Psoas muscle (tissue), 8 donors: ENCODE results near the gene CARD19. TPM values are rescaled to one million over a fixed set of nuclear protein-coding genes. Genes with fewer than 3 reads are reported as not detected.
"Not testable (repeated sequence)": the region's sequence is repeated elsewhere in the genome, so short reads cannot be mapped to it uniquely, and the experiment has no call there.

Experiments
- ATAC-seq, 4 donors: fragments of 200-7000 bp; cut with Tn5 transposase; one replicate each; pipeline ENCODE4 v1.9.1; 2020; ENCODE audit warnings: moderate library complexity in 3 of 4, mild to moderate bottlenecking in 2 of 4
- DNase-seq, 2 donors: peaks; one replicate each; pipeline ENCODE4 v3.0.0-alpha.2; 2020
- H3K27ac ChIP-seq: fragments of 200-600 bp; one replicate; pipeline ENCODE4 v1.8.0; 2022
- H3K27me3 ChIP-seq, 3 donors: fragments of 200-600 bp in 1 of 3; one replicate each; pipeline versions ENCODE4 v1.6.1 to v1.8.0; 2013 to 2022; ENCODE audit warnings: low read length in 2 of 3, mild to moderate bottlenecking in 2 of 3, moderate library complexity in 1 of 3; ENCODE audit not compliant: insufficient read depth in 3 of 3
- H3K36me3 ChIP-seq, 2 donors: fragments of 200-600 bp in 1 of 2; one replicate each; pipeline versions ENCODE4 v1.6.1 to v1.8.0; 2013 to 2022; ENCODE audit warnings: low read depth in 1 of 2, mild to moderate bottlenecking in 1 of 2, moderate library complexity in 1 of 2; ENCODE audit not compliant: insufficient read depth in 1 of 2
- H3K4me1 ChIP-seq: fragments of 200-600 bp; one replicate; pipeline ENCODE4 v1.8.0; 2022
- H3K4me3 ChIP-seq: fragments of 200-600 bp; one replicate; pipeline ENCODE4 v1.8.0; 2022; ENCODE audit warnings: mild to moderate bottlenecking
- H3K9me3 ChIP-seq: fragments of 200-600 bp; one replicate; pipeline ENCODE4 v1.8.0; 2022
- CTCF ChIP-seq: fragments of 200-600 bp; IDR thresholded peaks from one replicate; pipeline ENCODE4 v1.8.0; 2022; ENCODE audit warnings: antibody characterized with exemption
- WGBS, 3 donors: extraction: QIAGEN DNeasy Blood & Tissue Kit; methylation state at CpG; one replicate each; pipeline versions ENCODE4 v1.1.6 to v1.1.7; 2013; 5-methylcytosine and 5-hydroxymethylcytosine counted together
- intact Hi-C, 2 donors: fragments of 100-400 bp; cut with DNase I; formaldehyde crosslinking; loops; one replicate each; pipeline versions ENCODE4 v1.11.0 to v1.14.2; 2022
- polyA plus RNA-seq, 3 donors: library from polyadenylated mRNA; stranded (reverse); fragments of 200-250 nt; gene quantifications; one replicate each; pipeline ENCODE4 v1.2.3, GENCODE V29; 2013
- total RNA-seq, 4 donors: library from RNA; stranded (reverse); fragmentation: NEBNext Ultra II Directional in 2 of 4; extraction: Animal tissue kit (Norgen Biotek cat#: 25700) in 2 of 4; gene quantifications; one replicate each; pipeline versions ENCODE4 v1.2.1 to v1.2.4, GENCODE V29; 2021 to 2023
- donor health status: healthy with polysubstance abuse.
- donor health status: DM: no; HTN: no; CAD: no; lungs with moderate emphysema.
- donor health status: Bipolar disorder and iron deficiency.
- donor health status: healthy.
- donor health status: DM: yes; HTN: yes; CAD: no.
- donor health status: DM: no; HTN: no; CAD: no.
- donor health status: DM: no; HTN: no; CAD: no.
- donor health status: DM: yes; HTN: yes; CAD: no.

The CARD19 gene
- total and polyA plus RNA-seq, 7 donors, result 27.9 to 86.3 (median 46.7) TPM

- WGBS, 3 donors, result 83 to 93% (median 84%) methylated on average over 14 to 16 of the region's 16 CpGs
- Histone ChIP-seq H3K9me3 (peaks cover 9% of the 10 kb centered on the region), H3K27ac (peak overlapping the region; percentile 98), H3K4me1 (peaks cover 32% of the 10 kb centered on the region), H3K27me3 (no peaks in the 10 kb centered on the region), H3K36me3 (no peaks in the 10 kb centered on the region), H3K4me3 (no peak overlapping the region)
- intact Hi-C loops, result loop anchor here in 1 of 2 donors (10.0 kb wide), 2 partner anchors 95 to 355 kb away; partner anchors contain the start of genes FAM120A and FAM120AOS
- DNase-seq (peak in 1 of 2 donors; percentile 49), ATAC-seq (no peak)
- no peak for TF ChIP-seq CTCF
Measured at GRCh38 chr9:93099551-93100275, 3.7 kb downstream of the CARD19 start.

GRCh38 chr9:93100276-93100636 lies 4.2 kb downstream of the CARD19 start:
- no peak overlapping the region for H3K4me3 ChIP-seq
- no peak overlapping the region for H3K27ac ChIP-seq
- no peak for TF ChIP-seq CTCF
- H3K9me3 ChIP-seq, result peaks cover 9% of the 10 kb centered on the region
- ATAC-seq, result no peak
- peaks cover 32% of the 10 kb centered on the region for H3K4me1 ChIP-seq
- no peaks in the 10 kb centered on the region for H3K36me3 ChIP-seq
- H3K27me3 ChIP-seq, result no peaks in the 10 kb centered on the region
- intact Hi-C loops, result no loop called here
- no peak for DNase-seq
- WGBS, 3 donors, result 95 to 98% (median 96%) methylated on average over 8 of the region's 8 CpGs

- H3K4me3 ChIP-seq, H3K36me3 ChIP-seq, ATAC-seq, H3K9me3 ChIP-seq, intact Hi-C loops, DNase-seq, H3K27me3 ChIP-seq, H3K27ac ChIP-seq: not testable (repeated sequence)
- WGBS, 3 donors, result 93 to 96% (median 94%) methylated on average over 11 of the region's 11 CpGs
- peaks cover 37% of the 10 kb centered on the region for H3K4me1 ChIP-seq
Measured at GRCh38 chr9:93101086-93101485, 5.1 kb downstream of the CARD19 start.

- Histone ChIP-seq H3K27ac (no peak overlapping the region), H3K4me3 (no peak overlapping the region), H3K36me3 (peaks cover 0 to 25% of the 10 kb centered on the region in 2 donors), H3K4me1 (peaks cover 14% of the 10 kb centered on the region), H3K27me3 (no peaks in the 10 kb centered on the region), H3K9me3 (peaks cover 9% of the 10 kb centered on the region)
- no peak for ATAC-seq
- TF ChIP-seq CTCF, result no peak
- 39 to 91% (median 61%) methylated on average over 1 of the region's 1 CpG for WGBS, 3 donors
- intact Hi-C loops, result loop anchor here (5.0 kb wide), 2 partner anchors 37 to 57 kb away; no protein-coding TSS in a partner anchor
- DNase-seq, result no peak
Measured at GRCh38 chr9:93105620-93106019, 9.6 kb downstream of the CARD19 start.

GRCh38 chr9:93107151-93107824 lies 11.3 kb downstream of the CARD19 start:
- Histone ChIP-seq H3K4me1 (peaks cover 14% of the 10 kb centered on the region), H3K36me3 (peaks cover 0 to 42% of the 10 kb centered on the region in 2 donors), H3K4me3 (no peak overlapping the region), H3K27ac (no peak overlapping the region), H3K9me3 (peaks cover 9% of the 10 kb centered on the region), H3K27me3 (no peaks in the 10 kb centered on the region)
- no peak for TF ChIP-seq CTCF
- ATAC-seq (no peak), DNase-seq (peak in 1 of 2 donors; percentile 38)
- 82 to 93% (median 85%) methylated on average over 14 of the region's 14 CpGs for WGBS, 3 donors
- intact Hi-C loops, result loop anchor here (5.0 kb wide), 2 partner anchors 35 to 55 kb away; no protein-coding TSS in a partner anchor
